ENCODE data around the gene LMX1B.
"Not testable (repeated sequence)": the region's sequence is repeated elsewhere in the genome, so short reads cannot be mapped to it uniquely, and the experiment has no call there.

The LMX1B gene

GRCh38 chr9:126722252-126722921, 108.7 kb downstream of the LMX1B start:
- Histone ChIP-seq H3K9me3 (ENCODE audit: low read depth, low read length) (no peaks in the 10 kb centered on the region), H3K27ac (peak overlapping the region; percentile 78), H3K36me3 (ENCODE audit: insufficient read depth, low read length) (no peaks in the 10 kb centered on the region), H3K9ac (ENCODE audit: insufficient read length) (peak overlapping the region; percentile 72), H3K4me3 (peak overlapping the region; percentile 89)
- DNase-seq (ENCODE audit: low read depth, low spot score): no peak
- TF ChIP-seq FOXP2 (optimal IDR thresholded peaks at IDR 0.05; ENCODE audit: control extremely low read depth, extremely low read length, insufficient read depth) (no peak), POLR2AphosphoS5 (IDR thresholded peaks at IDR 0.05; ENCODE audit: borderline replicate concordance, low read depth, low read length) (peak; percentile 38; the same call in 1 of the 2 replicates)

DNA sequence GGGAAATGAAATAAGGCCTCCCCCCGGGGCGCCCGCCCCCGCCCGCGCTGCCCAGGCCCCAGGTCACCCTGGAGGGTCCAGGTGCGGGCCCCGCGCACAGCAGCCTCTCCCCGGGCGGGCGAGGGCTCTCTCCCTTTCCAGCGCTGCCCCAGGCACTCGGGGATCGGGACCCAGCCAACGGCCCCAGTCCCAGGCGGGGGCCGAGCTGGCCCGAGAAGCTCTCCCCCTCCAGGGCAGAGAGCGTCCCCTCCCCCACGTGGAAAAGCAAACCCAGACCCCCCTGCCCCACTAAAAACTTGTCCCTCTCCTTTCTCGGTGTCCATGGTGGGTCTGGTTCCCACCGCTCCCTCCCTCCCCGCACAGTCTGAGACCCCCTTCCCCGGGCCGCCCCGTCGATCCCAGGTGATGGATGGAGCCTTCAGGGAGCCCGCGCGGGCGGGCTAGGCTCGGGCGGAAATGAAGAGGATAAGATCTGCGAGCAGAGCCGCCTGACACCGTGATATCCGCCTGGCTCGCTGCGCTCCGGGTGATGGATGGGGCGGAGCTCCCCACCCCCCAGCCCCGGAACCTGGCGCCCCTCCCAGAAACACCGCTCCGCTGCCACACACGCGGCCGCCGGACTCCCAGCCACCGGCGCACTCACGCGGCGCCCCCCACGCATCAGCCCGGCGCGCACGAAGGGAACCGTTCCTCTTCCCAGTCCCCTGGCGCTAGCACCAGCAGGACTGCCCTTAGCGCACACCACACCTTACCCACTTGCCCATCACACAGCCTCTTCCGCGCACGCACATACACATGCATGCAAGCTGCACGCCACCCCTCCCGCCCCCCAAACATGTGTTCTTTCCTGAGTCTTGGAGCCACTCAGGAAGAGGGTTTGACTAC, 109.4 kb downstream of the LMX1B start:
- no peak for DNase-seq (ENCODE audit: low read depth, low spot score)
- H3K9ac ChIP-seq (ENCODE audit: insufficient read length): peak overlapping the region; percentile 72
- no peak for TF ChIP-seq EZH2 (IDR thresholded peaks at IDR 0.05)
- TF ChIP-seq FOXP2 (optimal IDR thresholded peaks at IDR 0.05; ENCODE audit: control extremely low read depth, extremely low read length, insufficient read depth): no peak
- TF ChIP-seq POLR2AphosphoS5 (IDR thresholded peaks at IDR 0.05; ENCODE audit: borderline replicate concordance, low read depth, low read length): no peak
- no peaks in the 10 kb centered on the region for H3K9me3 ChIP-seq (ENCODE audit: low read depth, low read length)
- no peaks in the 10 kb centered on the region for H3K36me3 ChIP-seq (ENCODE audit: insufficient read depth, low read length)
- peak overlapping the region; percentile 65; the same call in 1 of the 2 replicates for H3K27ac ChIP-seq
- peak overlapping the region; percentile 89 for H3K4me3 ChIP-seq

DNA sequence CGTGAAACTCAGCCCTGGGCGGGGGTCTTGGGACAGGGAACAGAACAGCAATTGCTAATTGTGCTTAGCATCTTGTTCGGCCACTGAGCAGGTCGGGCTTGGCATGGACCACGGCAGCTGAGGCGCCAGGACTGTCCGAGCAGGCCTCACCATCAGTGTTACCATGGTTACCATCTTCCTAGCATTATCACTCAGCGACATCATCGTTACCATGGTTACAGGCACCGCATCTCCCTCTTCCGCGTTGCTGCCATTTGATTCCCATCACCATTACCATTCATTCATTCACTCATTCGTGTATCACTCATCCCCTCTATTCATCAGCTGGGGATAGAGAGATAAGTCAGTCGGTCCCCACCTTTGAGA, 110.1 kb downstream of the LMX1B start:
- H3K9ac ChIP-seq (ENCODE audit: insufficient read length): no peak overlapping the region
- H3K9me3 ChIP-seq (ENCODE audit: low read depth, low read length): no peaks in the 10 kb centered on the region
- H3K27ac ChIP-seq: no peak overlapping the region
- H3K36me3 ChIP-seq (ENCODE audit: insufficient read depth, low read length): no peaks in the 10 kb centered on the region
- TF ChIP-seq EZH2 (IDR thresholded peaks at IDR 0.05) (no peak), POLR2AphosphoS5 (IDR thresholded peaks at IDR 0.05; ENCODE audit: borderline replicate concordance, low read depth, low read length) (no peak), FOXP2 (optimal IDR thresholded peaks at IDR 0.05; ENCODE audit: control extremely low read depth, extremely low read length, insufficient read depth) (no peak)
- no peak for DNase-seq (ENCODE audit: low read depth, low spot score)
- H3K4me3 ChIP-seq: no peak overlapping the region

GRCh38 chr9:126724226-126724625, 110.5 kb downstream of the LMX1B start:
- H3K4me3 ChIP-seq: no peak overlapping the region
- no peak for DNase-seq (ENCODE audit: low read depth, low spot score)
- TF ChIP-seq FOXP2 (optimal IDR thresholded peaks at IDR 0.05; ENCODE audit: control extremely low read depth, extremely low read length, insufficient read depth) (no peak), EZH2 (IDR thresholded peaks at IDR 0.05) (no peak), POLR2AphosphoS5 (IDR thresholded peaks at IDR 0.05; ENCODE audit: borderline replicate concordance, low read depth, low read length) (no peak)
- no peaks in the 10 kb centered on the region for H3K36me3 ChIP-seq (ENCODE audit: insufficient read depth, low read length)
- no peaks in the 10 kb centered on the region for H3K9me3 ChIP-seq (ENCODE audit: low read depth, low read length)
- no peak overlapping the region for H3K27ac ChIP-seq
- H3K9ac ChIP-seq (ENCODE audit: insufficient read length): no peak overlapping the region

DNA sequence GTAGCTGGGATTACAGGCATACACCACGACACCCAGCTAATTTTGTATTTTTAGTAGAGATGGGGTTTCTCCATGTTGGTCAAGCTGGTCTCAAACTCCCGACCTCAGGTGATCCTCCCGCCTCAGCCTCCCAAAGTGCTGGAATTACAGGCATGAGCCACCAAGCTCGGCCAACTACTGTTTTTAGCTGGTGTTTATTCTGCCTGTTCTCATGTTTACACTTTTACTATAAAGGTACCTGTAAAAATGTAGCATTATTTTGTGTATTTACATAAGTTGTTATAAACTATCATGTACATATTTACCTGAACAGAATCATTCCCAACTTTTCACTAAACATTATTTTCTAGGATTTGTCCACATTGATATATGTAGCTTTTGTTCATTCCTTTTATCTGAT, 111.8 kb downstream of the LMX1B start:
- not testable (repeated sequence) for H3K9me3 ChIP-seq (ENCODE audit: low read depth, low read length); DNase-seq (ENCODE audit: low read depth, low spot score); H3K36me3 ChIP-seq (ENCODE audit: insufficient read depth, low read length); H3K9ac ChIP-seq (ENCODE audit: insufficient read length); H3K27ac ChIP-seq; H3K4me3 ChIP-seq

DNA sequence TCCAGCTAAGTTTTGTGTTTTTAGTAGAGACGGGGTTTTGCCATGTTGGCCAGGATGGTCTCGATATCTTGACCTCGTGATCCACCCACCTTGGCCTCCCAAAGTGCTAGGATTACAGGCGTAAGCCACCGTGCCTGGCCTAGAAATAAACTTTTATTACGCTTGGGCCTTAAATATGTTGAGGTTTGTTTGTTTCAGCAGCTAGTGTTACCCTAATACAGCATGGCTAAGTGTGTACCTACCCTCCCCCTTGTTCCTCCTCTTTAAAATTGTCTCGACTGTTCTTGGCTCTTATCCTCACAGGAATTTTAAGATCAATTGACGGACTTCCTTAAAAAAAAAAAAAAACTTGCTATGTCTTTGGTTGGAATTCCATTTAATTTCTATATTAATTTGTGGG, 114.5 kb downstream of the LMX1B start:
- H3K27ac ChIP-seq; H3K9me3 ChIP-seq (ENCODE audit: low read depth, low read length); DNase-seq (ENCODE audit: low read depth, low spot score); H3K9ac ChIP-seq (ENCODE audit: insufficient read length); H3K4me3 ChIP-seq; H3K36me3 ChIP-seq (ENCODE audit: insufficient read depth, low read length): not testable (repeated sequence)

- H3K9me3 ChIP-seq (ENCODE audit: low read depth, low read length); H3K36me3 ChIP-seq (ENCODE audit: insufficient read depth, low read length); H3K27ac ChIP-seq; H3K4me3 ChIP-seq; DNase-seq (ENCODE audit: low read depth, low spot score); H3K9ac ChIP-seq (ENCODE audit: insufficient read length): not testable (repeated sequence)
These were observed 116.9 kb downstream of the LMX1B start for GRCh38 chr9:126730592-126730991.

DNA sequence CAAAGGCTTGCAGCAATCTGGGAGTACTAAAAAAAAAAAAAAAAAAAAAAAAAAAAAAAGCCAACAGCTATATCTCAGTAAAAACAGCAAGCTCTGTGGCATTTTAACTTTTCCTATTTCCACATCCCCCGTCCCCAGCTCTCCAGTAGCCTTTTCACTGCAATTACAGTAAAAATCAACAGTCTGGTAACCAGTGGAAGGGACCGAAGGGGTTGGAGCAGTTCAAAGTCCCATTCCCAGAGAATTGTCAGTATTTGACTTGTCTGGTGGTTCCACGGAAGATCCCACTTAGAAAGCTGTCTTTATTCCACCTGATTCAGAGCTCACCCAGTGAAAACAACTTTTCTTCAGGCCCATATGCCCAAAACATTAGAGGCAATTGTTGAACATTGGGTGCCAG, 119.3 kb downstream of the LMX1B start:
- Histone ChIP-seq H3K4me3 (no peak overlapping the region), H3K9ac (ENCODE audit: insufficient read length) (no peak overlapping the region), H3K27ac (peak overlapping the region; percentile 33; the same call in 1 of the 2 replicates), H3K9me3 (ENCODE audit: low read depth, low read length) (peaks cover 3% of the 10 kb centered on the region; the same call in 1 of the 2 replicates), H3K36me3 (ENCODE audit: insufficient read depth, low read length) (no peaks in the 10 kb centered on the region)
- DNase-seq (ENCODE audit: low read depth, low spot score): no peak
- no peak for TF ChIP-seq POLR2AphosphoS5 (IDR thresholded peaks at IDR 0.05; ENCODE audit: borderline replicate concordance, low read depth, low read length)
- TF ChIP-seq FOXP2 (optimal IDR thresholded peaks at IDR 0.05; ENCODE audit: control extremely low read depth, extremely low read length, insufficient read depth): no peak
- no peak for TF ChIP-seq EZH2 (IDR thresholded peaks at IDR 0.05)

DNA sequence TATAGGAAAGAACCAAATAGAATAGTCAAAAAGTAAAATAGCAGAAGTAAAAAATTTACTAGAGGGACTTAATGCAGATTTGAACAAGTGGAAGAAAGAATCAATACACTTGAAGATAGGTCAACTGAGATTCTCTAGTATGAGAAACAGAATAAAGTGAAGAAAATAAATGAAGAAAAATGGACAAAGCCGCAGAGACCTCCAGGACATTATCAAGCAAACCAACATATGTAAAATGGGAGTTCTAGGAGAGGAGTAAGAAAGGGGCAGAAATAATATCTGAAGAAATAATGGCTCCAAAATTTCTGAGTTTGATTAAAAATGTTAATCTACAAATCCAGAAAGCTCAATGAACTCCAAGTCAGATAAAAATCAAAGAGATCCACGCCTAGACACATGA, 121.1 kb downstream of the LMX1B start:
- Histone ChIP-seq H3K4me3 (no peak overlapping the region), H3K27ac (no peak overlapping the region), H3K36me3 (ENCODE audit: insufficient read depth, low read length) (no peaks in the 10 kb centered on the region), H3K9me3 (ENCODE audit: low read depth, low read length) (peaks cover 3% of the 10 kb centered on the region; the same call in 1 of the 2 replicates), H3K9ac (ENCODE audit: insufficient read length) (no peak overlapping the region)
- no peak for TF ChIP-seq POLR2AphosphoS5 (IDR thresholded peaks at IDR 0.05; ENCODE audit: borderline replicate concordance, low read depth, low read length)
- TF ChIP-seq FOXP2 (optimal IDR thresholded peaks at IDR 0.05; ENCODE audit: control extremely low read depth, extremely low read length, insufficient read depth): no peak
- no peak for TF ChIP-seq EZH2 (IDR thresholded peaks at IDR 0.05)
- no peak for DNase-seq (ENCODE audit: low read depth, low spot score)

Data from SK-N-MC (cell line).